IMR-90 (cell line): ENCODE data around the gene INPP5A. TPM values are rescaled to one million over a fixed set of nuclear protein-coding genes. Genes with fewer than 3 reads are reported as not detected.

Source experiments
- ATAC-seq: fragments of 200-7000 bp; cut with Tn5 transposase; 2 replicates; pipeline ENCODE4 v1.9.1; 2020; ENCODE audit warnings: low read depth, mild to moderate bottlenecking, moderate library complexity
- BruUV-seq: library from RNA; stranded (reverse); fragments of 400-500 nt; replicated peaks from 2 replicates; lab custom pipeline; 2021; lab: Mats Ljungman, UMichigan
- CTCF ChIA-PET: fragments of 300-600 bp; formaldehyde crosslinking; extraction: SDS; loops from one replicate; lab custom pipeline; 2021; ENCODE audit warnings: antibody characterized with exemption; lab: Yijun Ruan, JAX
- POLR2A ChIA-PET: fragments of 300-600 bp; sonication (Branson Sonifier 250); formaldehyde crosslinking; loops from one replicate; lab custom pipeline; 2022; ENCODE audit warnings: antibody characterized with exemption; ENCODE audit not compliant: unreplicated experiment; lab: Charles Lee
- DNase-seq: peaks from one replicate; pipeline ENCODE4 v3.0.0; 2013
- H2AFZ ChIP-seq: replicated peaks from 2 replicates; pipeline ENCODE3; 2013; ENCODE audit warnings: low read length, mild to moderate bottlenecking; ENCODE audit not compliant: poor library complexity
- H2AK5ac ChIP-seq: 2 replicates; pipeline ENCODE4 v1.6.1; 2013; ENCODE audit warnings: low read depth, low read length, inconsistent platforms
- H2AK9ac ChIP-seq: replicated peaks from 2 replicates; pipeline ENCODE3; 2013; ENCODE audit warnings: mild to moderate bottlenecking, low read depth, low read length, moderate library complexity; ENCODE audit not compliant: poor library complexity
- H2BK120ac ChIP-seq: 2 replicates; pipeline ENCODE4 v1.6.1; 2013; ENCODE audit warnings: low read depth, low read length, inconsistent platforms
- H2BK15ac ChIP-seq: 3 replicates; pipeline ENCODE4 v1.6.1; 2013; ENCODE audit warnings: low read depth, low read length, inconsistent platforms
- H2BK20ac ChIP-seq: 2 replicates; pipeline ENCODE4 v1.6.1; 2013; ENCODE audit warnings: low read depth, mild to moderate bottlenecking, inconsistent platforms, low read length, moderate library complexity
- H2BK5ac ChIP-seq: 2 replicates; pipeline ENCODE4 v1.6.1; 2013; ENCODE audit warnings: mild to moderate bottlenecking, low read depth, low read length, inconsistent platforms; ENCODE audit not compliant: poor library complexity, severe bottlenecking
- H3K14ac ChIP-seq: replicated peaks from 2 replicates; pipeline ENCODE4 v1.6.1; 2013; ENCODE audit warnings: low read depth, low read length, inconsistent platforms
- H3K18ac ChIP-seq: 2 replicates; pipeline ENCODE4 v1.6.1; 2013; ENCODE audit warnings: low read depth, low read length, control low read depth
- H3K23ac ChIP-seq: 2 replicates; pipeline ENCODE4 v1.6.1; 2013; ENCODE audit warnings: low read depth, low read length, inconsistent platforms
- H3K27ac ChIP-seq: 2 replicates; pipeline ENCODE4 v1.5.1; 2013; ENCODE audit warnings: mild to moderate bottlenecking, control low read depth, low read length; ENCODE audit not compliant: insufficient read depth
- H3K27me3 ChIP-seq: 2 replicates; pipeline ENCODE4 v1.6.1; 2013; ENCODE audit warnings: low read length; ENCODE audit not compliant: control insufficient read depth, insufficient read depth
- H3K36me3 ChIP-seq: 2 replicates; pipeline ENCODE4 v1.6.1; 2013; ENCODE audit warnings: low read length, mixed read lengths; ENCODE audit not compliant: control insufficient read depth, insufficient read depth
- H3K4ac ChIP-seq: 2 replicates; pipeline ENCODE4 v1.6.1; 2013; ENCODE audit warnings: low read depth, low read length, inconsistent platforms
- H3K4me1 ChIP-seq: 2 replicates; pipeline ENCODE4 v1.6.1; 2013; ENCODE audit warnings: low read length, mixed read lengths; ENCODE audit not compliant: control insufficient read depth, insufficient read depth
- H3K4me2 ChIP-seq: 2 replicates; pipeline ENCODE4 v1.6.1; 2013; ENCODE audit warnings: low read depth, mild to moderate bottlenecking, control low read depth, low read length, moderate library complexity
- H3K4me3 ChIP-seq: 2 replicates; pipeline ENCODE4 v1.5.1; 2013; ENCODE audit warnings: low read depth, mild to moderate bottlenecking, control low read depth, low read length, moderate library complexity; ENCODE audit not compliant: insufficient read depth
- H3K56ac ChIP-seq: 2 replicates; pipeline ENCODE4 v1.6.1; 2013; ENCODE audit warnings: low read length, inconsistent platforms; ENCODE audit not compliant: insufficient read depth; ENCODE audit errors: extremely low read depth
- H3K79me1 ChIP-seq, 2 experiments: 2 replicates each; pipeline ENCODE4 v1.6.1; 2013; ENCODE audit warnings: low read length in 2 of 2, inconsistent platforms in 1 of 2, low read depth in 1 of 2
- H3K9ac ChIP-seq: 2 replicates; pipeline ENCODE4 v1.6.1; 2013; ENCODE audit warnings: low read depth, low read length, control low read depth
- H3K9me1 ChIP-seq: 2 replicates; pipeline ENCODE4 v1.6.1; 2013; ENCODE audit warnings: low read length, inconsistent platforms; ENCODE audit not compliant: insufficient read depth
- H3K9me3 ChIP-seq: 2 replicates; pipeline ENCODE4 v1.6.1; 2013; ENCODE audit warnings: low read length; ENCODE audit not compliant: control insufficient read depth, insufficient read depth
- H4K20me1 ChIP-seq: 2 replicates; pipeline ENCODE4 v1.6.1; 2013; ENCODE audit warnings: low read length, inconsistent platforms; ENCODE audit not compliant: insufficient read depth
- H4K5ac ChIP-seq: 2 replicates; pipeline ENCODE4 v1.6.1; 2013; ENCODE audit warnings: mild to moderate bottlenecking, low read depth, low read length, control low read depth
- H4K8ac ChIP-seq, 2 experiments: 2 replicates each; pipeline ENCODE4 v1.6.1; 2013; ENCODE audit warnings: low read depth in 2 of 2, low read length in 2 of 2, control low read depth in 1 of 2, inconsistent platforms in 1 of 2
- H4K91ac ChIP-seq: 2 replicates; pipeline ENCODE4 v1.6.1; 2013; ENCODE audit warnings: low read depth, low read length, inconsistent platforms; ENCODE audit not compliant: insufficient read depth
- CTCF ChIP-seq: conservative IDR thresholded peaks from 2 replicates; pipeline ENCODE4 v1.5.1; 2012; ENCODE audit warnings: mild to moderate bottlenecking, low read depth, low read length, improper control_type of control experiment
- MXI1 ChIP-seq: IDR thresholded peaks from 2 replicates; pipeline ENCODE4 v1.6.1; 2012; ENCODE audit warnings: low read depth, mild to moderate bottlenecking, low read length, moderate library complexity, borderline replicate concordance
- RAD21 ChIP-seq: IDR thresholded peaks from 2 replicates; pipeline ENCODE4 v1.6.1; 2012; ENCODE audit warnings: low read length, improper control_type of control experiment
- SMC3 ChIP-seq: fragments of 150-350 bp; IDR thresholded peaks from 2 replicates; pipeline ENCODE4 v1.6.1; 2016; ENCODE audit warnings: low read depth, mild to moderate bottlenecking, antibody characterized with exemption, low read length, moderate library complexity
- WGBS, 2 experiments: methylation state at CpG; one replicate each; pipeline versions ENCODE4 v1.1.5 to v1.1.7; 2013; ENCODE audit warnings: missing lambda C conversion rate in 2 of 2; ENCODE audit not compliant: insufficient read length in 1 of 2; ENCODE audit errors: extremely low coverage in 2 of 2; 5-methylcytosine and 5-hydroxymethylcytosine counted together
- dilution Hi-C: fragments of 300-500 bp; cut with HindIII; formaldehyde crosslinking; loops from one replicate; pipeline ENCODE4 v1.14.3; 2018; ENCODE audit warnings: low sequenced_read_pairs; ENCODE audit not compliant: unreplicated experiment
- in situ Hi-C: fragments of 300-500 bp; cut with MboI; formaldehyde crosslinking; loops from 3 replicates; pipeline ENCODE4 v1.14.3; 2019; ENCODE audit warnings: low sequenced_read_pairs, inconsistent platforms, mixed read lengths
- intact Hi-C: fragments of 100-400 bp; cut with micrococcal nuclease; formaldehyde crosslinking; loops from 2 replicates; pipeline ENCODE4 v1.10.0; 2022
- polyA plus RNA-seq, 3 experiments: library from polyadenylated mRNA; depleted of rRNA; stranded (reverse); fragments of >200 nt; gene quantifications; 2 replicates each; pipeline ENCODE4 v1.2.3, GENCODE V29; 2012; ENCODE audit warnings: low replicate concordance in 1 of 3
- total RNA-seq: library from RNA; depleted of rRNA; stranded (reverse); fragments of >200 nt; gene quantifications from 2 replicates; pipeline ENCODE4 v1.2.3, GENCODE V29; 2012

INPP5A gene
- total and polyA plus RNA-seq, 2 of the 4 experiments (the other 2 are of a cell fraction) = 21.4 to 36.7 TPM

- no peak for TF ChIP-seq MXI1
- peak; percentile 30 for TF ChIP-seq SMC3
- TF ChIP-seq RAD21 = peak; percentile 45
- peak; percentile 41 for TF ChIP-seq CTCF
- no peak overlapping the region for H3K4me3 ChIP-seq
- no peak overlapping the region for H2AK9ac ChIP-seq
- in situ Hi-C loops = no loop called here
- H2BK120ac ChIP-seq = no peak overlapping the region
- peaks cover 5% of the 10 kb centered on the region; the same call in 1 of the 2 replicates for H3K9me3 ChIP-seq
- no peaks in the 10 kb centered on the region for H4K20me1 ChIP-seq
- peak overlapping the region; percentile 33 for H2AFZ ChIP-seq
- WGBS, 2 experiments = 3% methylated on average over 45 of the region's 79 CpGs; no CpG with 5 or more reads in 1 of the 2 experiments
- no peak overlapping the region for H3K56ac ChIP-seq
- intact Hi-C loops = loop anchor here (1.0 kb wide), 1 partner anchor 134 kb away; no protein-coding TSS in a partner anchor
- H2BK5ac ChIP-seq = no peak overlapping the region
- H2BK15ac ChIP-seq = no peak overlapping the region
- H2BK20ac ChIP-seq = no peak overlapping the region
- no peaks in the 10 kb centered on the region for H3K4me1 ChIP-seq
- ChIA-PET CTCF (no interaction called here), POLR2A (no interaction called here)
- H3K27ac ChIP-seq = no peak overlapping the region
- H3K4ac ChIP-seq = no peak overlapping the region
- H3K14ac ChIP-seq = no peak overlapping the region
- no peak overlapping the region for H4K8ac ChIP-seq
- no peaks in the 10 kb centered on the region for H3K9me1 ChIP-seq
- no peak overlapping the region for H3K18ac ChIP-seq
- ATAC-seq (peak; percentile 59), DNase-seq (peak; percentile 16)
- H3K9ac ChIP-seq = no peak overlapping the region
- H4K91ac ChIP-seq = no peak overlapping the region
- no peak overlapping the region for H3K4me2 ChIP-seq
- dilution Hi-C loops = no loop called here
- H3K27me3 ChIP-seq = peaks cover 67% of the 10 kb centered on the region
- no peak overlapping the region for H3K23ac ChIP-seq
- H3K36me3 ChIP-seq = 0 out of 2 replicates have a peak, but pooled peaks cover 1% of the 10 kb centered on the region
- no TSS peak for BruUV-seq
- H2AK5ac ChIP-seq = no peak overlapping the region
- H4K5ac ChIP-seq = no peak overlapping the region
- no peaks in the 10 kb centered on the region for H3K79me1 ChIP-seq
Observed at GRCh38 chr10:132788180-132788830, 250.7 kb downstream of the INPP5A start.
